Rectal smooth muscle tissue (tissue), 1 donor: ENCODE measurements around the gene FBXO11.
"Not testable (repeated sequence)": the region's sequence is repeated elsewhere in the genome, so short reads cannot be mapped to it uniquely, and the experiment has no call there.

Experiments
- H3K27ac ChIP-seq: one replicate; pipeline ENCODE4 v1.7.0; 2013; ENCODE audit warnings: low read depth, low read length, inconsistent platforms
- H3K27me3 ChIP-seq: one replicate; pipeline ENCODE4 v1.7.0; 2013; ENCODE audit warnings: low read length; ENCODE audit not compliant: control insufficient read depth, insufficient read depth
- H3K36me3 ChIP-seq: one replicate; pipeline ENCODE4 v1.7.0; 2013; ENCODE audit warnings: low read length; ENCODE audit not compliant: control insufficient read depth, insufficient read depth
- H3K4me1 ChIP-seq: one replicate; pipeline ENCODE4 v1.7.0; 2013; ENCODE audit warnings: low read length; ENCODE audit not compliant: control insufficient read depth, insufficient read depth
- H3K4me3 ChIP-seq: one replicate; pipeline ENCODE4 v1.7.0; 2013; ENCODE audit warnings: low read length
- H3K9ac ChIP-seq: one replicate; pipeline ENCODE4 v1.7.0; 2013; ENCODE audit warnings: low read length

FBXO11 gene

GRCh38 chr2:47908682-47909081 is 2.4 kb upstream of the FBXO11 start:
- Histone ChIP-seq H3K9ac (no peak overlapping the region), H3K4me1 (no peaks in the 10 kb centered on the region), H3K27ac (no peak overlapping the region), H3K27me3 (no peaks in the 10 kb centered on the region), H3K4me3 (no peak overlapping the region), H3K36me3 (no peaks in the 10 kb centered on the region)

GRCh38 chr2:47907039-47907781 is 912 bp upstream of the FBXO11 start:
- Histone ChIP-seq H3K36me3 (no peaks in the 10 kb centered on the region), H3K27ac (peak overlapping the region; percentile 91), H3K27me3 (no peaks in the 10 kb centered on the region), H3K4me1 (no peaks in the 10 kb centered on the region), H3K4me3 (peak overlapping the region; percentile 89), H3K9ac (peak overlapping the region; percentile 93)

- Histone ChIP-seq H3K27me3 (no peaks in the 10 kb centered on the region), H3K36me3 (no peaks in the 10 kb centered on the region), H3K27ac (peak overlapping the region; percentile 97), H3K9ac (no peak overlapping the region), H3K4me3 (peak overlapping the region; percentile 95), H3K4me1 (no peaks in the 10 kb centered on the region)
Measured at GRCh38 chr2:47905386-47906156, 727 bp downstream of the FBXO11 start.

- Histone ChIP-seq H3K4me1 (peaks cover 8% of the 10 kb centered on the region), H3K4me3 (peak overlapping the region; percentile 95), H3K27ac (peak overlapping the region; percentile 97)
Measured at GRCh38 chr2:47903781-47904490, 2.4 kb downstream of the FBXO11 start.

GRCh38 chr2:47901892-47902291 is 4.4 kb downstream of the FBXO11 start:
- H3K27ac ChIP-seq, result not testable (repeated sequence)

More at GRCh38 chr2:47903781-47904490, 2.4 kb downstream of the FBXO11 start:
- H3K36me3 ChIP-seq, result no peaks in the 10 kb centered on the region
- H3K9ac ChIP-seq, result peak overlapping the region; percentile 98
- no peaks in the 10 kb centered on the region for H3K27me3 ChIP-seq

GRCh38 chr2:47900857-47901256 is 5.4 kb downstream of the FBXO11 start:
- H3K9ac ChIP-seq, result no peak overlapping the region
- H3K27me3 ChIP-seq, result no peaks in the 10 kb centered on the region
- peaks cover 11% of the 10 kb centered on the region for H3K4me1 ChIP-seq

More at GRCh38 chr2:47901892-47902291, 4.4 kb downstream of the FBXO11 start:
- not testable (repeated sequence) for H3K4me3 ChIP-seq, H3K27me3 ChIP-seq, H3K9ac ChIP-seq, H3K36me3 ChIP-seq
- peaks cover 11% of the 10 kb centered on the region for H3K4me1 ChIP-seq

GRCh38 chr2:47899915-47900816 is 6.1 kb downstream of the FBXO11 start:
- no peaks in the 10 kb centered on the region for H3K36me3 ChIP-seq
- no peak overlapping the region for H3K4me3 ChIP-seq
- no peak overlapping the region for H3K9ac ChIP-seq
- H3K4me1 ChIP-seq, result peaks cover 12% of the 10 kb centered on the region
- H3K27me3 ChIP-seq, result no peaks in the 10 kb centered on the region
- no peak overlapping the region for H3K27ac ChIP-seq

More at GRCh38 chr2:47900857-47901256, 5.4 kb downstream of the FBXO11 start:
- Histone ChIP-seq H3K36me3 (no peaks in the 10 kb centered on the region), H3K27ac (no peak overlapping the region), H3K4me3 (no peak overlapping the region)

- Histone ChIP-seq H3K4me1 (peaks cover 20% of the 10 kb centered on the region), H3K9ac (no peak overlapping the region), H3K36me3 (no peaks in the 10 kb centered on the region), H3K4me3 (no peak overlapping the region), H3K27ac (no peak overlapping the region), H3K27me3 (no peaks in the 10 kb centered on the region)
Measured at GRCh38 chr2:47897883-47898731, 8.2 kb downstream of the FBXO11 start.

- H3K27me3 ChIP-seq, H3K36me3 ChIP-seq, H3K27ac ChIP-seq, H3K9ac ChIP-seq, H3K4me3 ChIP-seq: not testable (repeated sequence)
- peaks cover 20% of the 10 kb centered on the region for H3K4me1 ChIP-seq
Measured at GRCh38 chr2:47897191-47897882, 9.0 kb downstream of the FBXO11 start.

- no peaks in the 10 kb centered on the region for H3K27me3 ChIP-seq
- H3K36me3 ChIP-seq, result no peaks in the 10 kb centered on the region
- no peak overlapping the region for H3K4me3 ChIP-seq
- H3K9ac ChIP-seq, result no peak overlapping the region
- H3K27ac ChIP-seq, result no peak overlapping the region
- peaks cover 20% of the 10 kb centered on the region for H3K4me1 ChIP-seq
Measured at GRCh38 chr2:47896450-47896968, 9.8 kb downstream of the FBXO11 start.
